Measurements from ENCODE around the gene NPEPL1. TPM values are rescaled to one million over a fixed set of nuclear protein-coding genes. Genes with fewer than 3 reads are reported as not detected.

NPEPL1 gene
- total and polyA plus RNA-seq, 2 of the 8 experiments (the other 6 are each of a cell fraction or from before 2014, with no cell fraction given) = 12.4 to 26.8 TPM

DNA sequence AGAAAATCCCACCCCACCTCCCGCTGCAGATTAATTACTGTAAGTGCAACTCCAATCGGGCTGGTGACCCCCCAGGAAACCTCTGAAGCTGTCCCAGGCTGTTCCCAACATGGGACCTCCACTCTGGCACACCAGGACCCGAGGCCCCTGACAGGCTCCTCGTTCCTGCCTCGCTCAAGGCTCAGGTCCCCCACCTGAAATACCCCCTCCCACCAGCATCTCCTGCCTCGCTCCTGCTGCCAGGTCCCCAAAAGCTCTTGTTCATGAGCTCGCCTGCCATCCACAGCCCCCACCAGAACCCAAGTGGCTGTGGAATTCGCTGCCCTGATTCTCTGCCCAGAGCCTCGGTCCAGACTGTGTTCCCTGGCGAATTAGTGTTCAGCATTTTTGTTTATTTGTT is 26.1 kb downstream of the NPEPL1 start (continued):
- TF ChIP-seq KDM5A (IDR thresholded peaks at IDR 0.05; ENCODE audit: low read length) = no peak
- TF ChIP-seq SAP30 (IDR thresholded peaks at IDR 0.05; ENCODE audit: insufficient read depth, insufficient replicate concordance, low read length) = no peak
- TF ChIP-seq YY1 (IDR thresholded peaks at IDR 0.05; ENCODE audit: low read depth, low read length) = no peak
- TF ChIP-seq JUN (IDR thresholded peaks at IDR 0.05; ENCODE audit: low read depth, low read length) = no peak
- TF ChIP-seq, protein P1, sequence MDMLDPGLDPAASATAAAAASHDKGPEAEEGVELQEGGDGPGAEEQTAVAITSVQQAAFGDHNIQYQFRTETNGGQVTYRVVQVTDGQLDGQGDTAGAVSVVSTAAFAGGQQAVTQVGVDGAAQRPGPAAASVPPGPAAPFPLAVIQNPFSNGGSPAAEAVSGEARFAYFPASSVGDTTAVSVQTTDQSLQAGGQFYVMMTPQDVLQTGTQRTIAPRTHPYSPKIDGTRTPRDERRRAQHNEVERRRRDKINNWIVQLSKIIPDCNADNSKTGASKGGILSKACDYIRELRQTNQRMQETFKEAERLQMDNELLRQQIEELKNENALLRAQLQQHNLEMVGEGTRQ (IDR thresholded peaks at IDR 0.05; ENCODE audit: low read length) = no peak

Measured in H1 (cell line).